GM18517 (cell line): ENCODE results near the gene UGT1A7.
"Not testable (repeated sequence)": the region's sequence is repeated elsewhere in the genome, so short reads cannot be mapped to it uniquely, and the experiment has no call there.

ENCODE experiments used
- ATAC-seq: cut with Tn5 transposase; IDR thresholded peaks from one replicate; pipeline ENCODE4 v1.9.1; 2021; ENCODE audit warnings: mild to moderate bottlenecking, moderate library complexity; ENCODE audit not compliant: unreplicated experiment

Gene UGT1A7

DNA sequence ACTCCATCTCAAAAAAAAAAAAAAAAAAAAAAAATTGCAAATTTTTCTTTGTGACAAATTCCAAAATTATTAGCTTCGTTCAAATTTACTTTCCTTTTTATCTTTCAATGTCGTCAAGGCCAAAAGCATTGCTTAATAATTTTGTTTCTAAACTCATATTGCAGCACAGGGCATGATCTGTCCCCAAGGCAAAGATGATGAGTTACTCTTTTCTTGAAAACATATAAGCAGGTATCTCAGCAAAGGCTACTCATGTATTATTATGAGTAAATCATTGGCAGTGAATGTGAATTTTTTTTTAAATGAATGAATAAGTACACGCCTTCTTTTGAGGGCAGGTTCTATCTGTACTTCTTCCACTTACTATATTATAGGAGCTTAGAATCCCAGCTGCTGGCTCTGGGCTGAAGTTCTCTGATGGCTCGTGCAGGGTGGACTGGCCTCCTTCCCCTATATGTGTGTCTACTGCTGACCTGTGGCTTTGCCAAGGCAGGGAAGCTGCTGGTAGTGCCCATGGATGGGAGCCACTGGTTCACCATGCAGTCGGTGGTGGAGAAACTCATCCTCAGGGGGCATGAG, at the start of gene UGT1A7:
Gene UGT1A7 (plus strand): TSS at position 381 of the 579 bp plus-strand sequence. CDS start 37 bp downstream, at position 418.
- no peak for ATAC-seq

DNA sequence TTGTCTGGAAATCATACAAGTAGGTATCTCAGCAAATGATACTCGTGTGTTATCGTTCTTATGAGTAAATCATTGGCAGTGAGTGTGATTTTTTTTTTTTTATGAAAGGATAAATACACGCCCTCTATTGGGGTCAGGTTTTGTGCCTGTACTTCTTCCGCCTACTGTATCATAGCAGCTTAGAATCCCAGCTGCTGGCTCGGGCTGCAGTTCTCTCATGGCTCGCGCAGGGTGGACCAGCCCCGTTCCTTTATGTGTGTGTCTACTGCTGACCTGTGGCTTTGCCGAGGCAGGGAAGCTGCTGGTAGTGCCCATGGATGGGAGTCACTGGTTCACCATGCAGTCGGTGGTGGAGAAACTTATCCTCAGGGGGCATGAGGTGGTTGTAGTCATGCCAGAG, 45.4 kb upstream of the UGT1A7 start, which contains the start of gene UGT1A10:
Gene UGT1A10 (plus strand): TSS at position 143 of the 400 bp plus-strand sequence. CDS start 75 bp downstream, at position 218.
- not testable (repeated sequence) for ATAC-seq

DNA sequence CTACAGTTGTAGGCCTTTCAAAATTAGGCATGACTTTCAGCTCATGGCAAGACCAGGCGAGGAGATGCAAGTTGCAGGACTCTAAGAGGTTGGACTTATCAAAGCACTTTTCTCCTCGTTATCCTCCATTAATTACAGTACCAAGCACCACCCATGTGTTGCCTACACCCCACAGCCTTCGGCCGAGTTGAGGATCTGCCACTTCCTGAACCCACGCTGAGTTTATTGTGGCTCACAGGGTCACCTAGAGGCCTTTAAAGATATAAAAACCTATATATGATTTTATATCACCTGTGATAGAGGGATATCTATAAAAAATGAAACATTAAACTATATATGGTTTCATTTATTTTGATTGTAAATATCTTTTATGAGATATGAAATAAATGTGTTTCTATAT, 42.9 kb upstream of the UGT1A7 start:
- ATAC-seq, result no peak

DNA sequence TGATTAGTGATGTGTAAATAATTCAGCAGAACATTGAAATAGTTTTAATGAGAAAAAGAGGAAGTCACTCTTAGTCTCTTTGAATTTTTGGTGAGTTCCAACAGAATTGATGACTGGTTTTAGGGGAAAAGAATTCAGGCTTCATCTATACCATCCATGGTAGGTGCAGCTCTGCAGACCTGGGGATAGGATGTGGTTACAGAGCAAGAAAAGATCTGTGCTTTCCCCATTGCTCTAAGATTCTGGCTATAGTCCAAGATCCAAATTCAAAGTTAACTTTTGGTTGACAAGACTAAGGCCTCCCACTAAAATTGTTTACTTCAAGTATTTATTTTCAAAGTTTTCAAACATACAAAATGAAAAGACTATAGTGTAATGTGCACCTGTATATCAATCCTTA, 41.8 kb upstream of the UGT1A7 start:
- ATAC-seq, result no peak

DNA sequence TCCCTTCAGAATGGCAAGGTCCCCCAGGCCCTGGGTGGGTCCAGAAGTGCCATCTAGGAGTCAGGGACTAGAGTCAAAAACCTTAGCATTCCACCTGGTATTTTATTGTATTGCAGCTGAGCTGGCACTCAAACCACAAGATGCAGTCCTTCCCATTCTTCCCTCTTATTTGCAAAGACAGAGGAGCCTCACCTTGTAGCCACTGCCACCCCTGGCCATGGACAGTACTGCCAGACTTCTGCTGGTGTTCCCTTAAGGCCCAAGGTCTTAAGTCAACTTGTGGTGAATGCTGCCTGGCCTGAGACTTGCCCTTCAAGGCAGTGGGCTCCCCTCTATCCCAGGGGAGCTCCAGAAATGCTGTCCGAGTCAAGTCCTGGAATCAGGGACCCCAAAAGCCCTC, 38.6 kb upstream of the UGT1A7 start:
- ATAC-seq, result no peak

DNA sequence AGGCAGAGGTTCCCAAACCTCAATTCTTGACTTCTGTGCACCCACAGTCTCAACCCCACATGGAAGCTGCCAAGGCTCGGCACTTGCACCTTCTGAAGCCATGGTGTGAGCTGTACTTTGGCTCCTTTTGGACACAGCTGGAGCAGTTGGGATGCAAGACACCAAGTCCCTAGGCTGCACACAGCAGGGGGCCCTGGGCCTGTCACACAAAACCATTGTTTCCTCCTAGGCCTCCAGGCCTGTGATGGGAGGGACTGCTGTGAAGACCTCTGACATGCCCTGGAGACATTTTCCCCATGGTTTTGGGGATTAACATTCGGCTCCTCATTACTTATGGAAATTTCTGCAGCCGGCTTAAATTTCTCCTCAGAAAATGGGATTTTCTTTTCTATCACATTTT, 35.7 kb upstream of the UGT1A7 start:
- ATAC-seq, result not testable (repeated sequence)

DNA sequence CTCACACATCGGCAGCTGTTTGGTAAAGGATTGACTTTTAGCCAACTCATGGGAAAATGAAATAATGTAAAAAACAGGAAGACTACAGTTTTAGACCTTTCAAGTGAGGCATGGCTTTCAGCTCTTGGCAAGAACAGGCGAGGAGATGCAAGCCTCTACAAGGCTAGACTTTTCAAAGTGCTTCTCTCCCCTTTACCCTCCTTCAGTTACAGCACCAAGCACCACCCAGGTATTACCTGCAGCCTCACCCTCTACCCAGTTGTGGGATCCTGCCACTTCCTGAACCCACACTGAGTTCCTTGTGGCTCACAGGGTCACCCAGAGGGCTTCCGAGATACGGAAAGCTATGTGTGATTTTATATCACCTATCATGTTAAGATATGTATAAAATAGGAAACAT, 30.7 kb upstream of the UGT1A7 start:
- no peak for ATAC-seq

DNA sequence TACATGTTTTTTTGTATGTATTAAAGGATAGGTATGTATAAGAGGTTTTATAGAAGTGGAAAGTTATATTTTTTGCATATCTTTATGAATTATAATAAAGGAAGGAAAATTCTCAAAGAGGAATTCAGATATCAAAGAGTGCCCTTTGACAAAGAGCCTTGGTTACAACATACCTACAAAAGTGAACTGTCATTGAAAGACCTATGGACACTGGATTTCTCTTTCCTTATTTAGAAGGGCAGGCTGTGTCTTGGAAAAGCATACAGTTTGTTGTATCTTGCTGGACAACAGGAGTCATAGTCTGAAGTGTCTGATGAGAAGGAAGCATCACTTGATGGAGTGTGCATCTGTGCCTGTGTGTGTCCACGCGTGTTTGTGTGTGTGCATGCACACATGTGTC, 30.3 kb upstream of the UGT1A7 start:
- no peak for ATAC-seq

DNA sequence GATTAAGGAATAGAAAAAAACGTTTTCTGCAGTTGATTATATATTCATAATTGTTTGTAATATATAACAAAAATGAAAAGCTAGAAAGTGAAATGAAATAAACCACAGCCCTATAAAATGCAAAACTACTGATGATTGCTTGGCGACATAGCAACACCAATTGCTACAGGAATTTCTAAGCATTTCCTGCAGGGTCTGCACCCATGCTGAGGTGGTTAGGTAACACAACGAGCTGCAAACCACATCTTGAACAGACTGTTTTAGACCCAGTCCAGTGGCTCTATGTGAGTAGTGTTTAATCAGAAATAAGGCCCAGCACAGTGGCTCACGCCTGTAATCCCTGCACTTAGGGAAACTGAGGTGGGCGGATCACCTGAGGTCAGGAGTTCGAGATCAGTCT, 27.2 kb upstream of the UGT1A7 start:
- no peak for ATAC-seq

DNA sequence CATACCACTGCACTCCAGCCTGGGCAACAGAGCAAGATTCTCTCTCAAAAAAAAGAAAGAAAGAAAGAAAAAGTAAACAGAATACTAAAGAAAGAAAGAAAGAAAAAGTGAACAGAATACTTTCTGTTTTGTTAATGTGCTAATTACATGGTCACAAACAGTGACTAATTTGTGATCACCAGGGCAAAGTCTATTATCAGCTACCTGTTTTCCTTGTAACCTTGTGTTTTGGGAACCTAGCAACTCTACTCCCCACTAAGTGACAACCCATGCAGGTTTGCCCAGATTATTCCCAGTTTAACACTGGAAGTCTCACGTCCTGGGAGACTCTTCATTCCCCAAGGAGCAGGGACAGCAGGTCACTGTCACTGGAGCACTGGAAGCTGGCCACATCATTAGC, 26.7 kb upstream of the UGT1A7 start:
- no peak for ATAC-seq

DNA sequence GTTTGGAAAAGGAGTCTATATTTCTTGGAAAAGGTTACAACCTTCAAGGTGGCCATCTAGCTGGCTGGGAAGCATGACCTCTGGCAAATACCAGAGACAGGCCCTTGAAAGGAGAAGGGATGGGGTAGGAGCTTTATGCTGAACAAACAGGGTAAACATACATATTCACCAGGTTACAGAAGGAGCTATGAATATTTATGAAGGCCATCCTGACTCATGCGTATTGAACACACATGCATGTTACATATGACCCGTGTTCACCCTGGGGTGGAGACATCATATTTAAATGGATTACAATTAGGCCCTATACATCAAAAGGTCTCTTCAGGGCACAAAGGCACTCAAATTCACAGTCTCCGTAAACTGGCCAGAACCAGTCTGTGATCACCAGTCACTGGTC, 25.8 kb upstream of the UGT1A7 start:
- ATAC-seq, result not testable (repeated sequence)

DNA sequence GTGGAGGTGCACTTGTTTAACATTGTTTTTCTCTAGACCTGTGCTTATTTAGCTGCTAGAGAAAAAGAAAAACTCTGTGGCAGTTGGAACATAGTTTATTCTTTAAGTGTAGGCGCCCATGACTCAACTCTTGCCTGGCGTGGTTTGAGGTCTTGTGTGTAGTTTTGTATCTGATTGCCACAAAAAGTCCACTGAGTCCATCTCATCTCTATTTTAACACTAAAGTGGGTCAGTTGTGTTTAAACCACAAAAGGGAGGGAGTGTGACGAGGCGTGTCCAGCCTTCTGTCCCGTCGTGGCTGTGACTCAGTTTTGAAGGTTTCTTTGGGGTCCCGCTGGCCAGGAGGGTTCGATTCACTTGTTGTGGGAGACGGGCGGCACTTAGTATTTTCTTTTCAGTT, 25.3 kb upstream of the UGT1A7 start:
- no peak for ATAC-seq

DNA sequence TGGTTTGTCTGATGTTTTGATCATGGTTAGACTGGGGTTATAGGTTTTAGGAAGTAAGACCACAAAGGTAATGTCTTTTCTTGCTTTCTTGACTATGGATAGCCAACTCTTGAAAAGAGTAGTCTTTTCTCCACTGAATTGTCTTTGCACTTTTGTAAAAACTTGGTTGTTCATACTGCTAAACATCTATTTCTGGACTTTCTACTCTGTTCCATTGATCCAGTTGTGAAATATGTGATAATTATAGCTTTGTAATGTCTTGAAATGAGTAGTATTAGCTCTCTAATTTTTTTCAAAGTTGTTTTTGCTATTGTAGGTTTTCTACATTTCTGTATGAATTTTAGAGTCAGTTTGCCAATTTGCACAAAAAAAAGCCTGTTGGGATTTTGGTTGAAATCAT, 23.1 kb upstream of the UGT1A7 start:
- ATAC-seq, result no peak

DNA sequence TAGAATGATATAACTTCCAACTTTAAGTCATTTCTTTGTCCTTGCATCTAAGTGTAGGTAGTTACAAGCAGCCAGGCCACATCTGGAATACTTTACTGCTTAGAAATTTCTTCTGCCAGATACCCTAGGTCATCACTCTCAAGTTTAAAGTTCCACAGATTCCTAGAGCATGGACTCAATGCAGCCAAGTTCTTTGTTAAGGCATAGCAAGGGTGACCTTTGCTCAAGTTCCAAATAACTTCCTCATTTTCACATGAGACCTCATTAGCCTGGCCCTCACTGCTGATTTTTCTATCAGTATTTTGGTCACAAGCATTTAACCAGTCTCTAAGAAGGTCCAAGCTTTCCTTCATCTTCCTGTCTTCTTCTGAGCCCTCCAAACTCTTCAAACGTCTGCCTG, 17.8 kb upstream of the UGT1A7 start:
- no peak for ATAC-seq

DNA sequence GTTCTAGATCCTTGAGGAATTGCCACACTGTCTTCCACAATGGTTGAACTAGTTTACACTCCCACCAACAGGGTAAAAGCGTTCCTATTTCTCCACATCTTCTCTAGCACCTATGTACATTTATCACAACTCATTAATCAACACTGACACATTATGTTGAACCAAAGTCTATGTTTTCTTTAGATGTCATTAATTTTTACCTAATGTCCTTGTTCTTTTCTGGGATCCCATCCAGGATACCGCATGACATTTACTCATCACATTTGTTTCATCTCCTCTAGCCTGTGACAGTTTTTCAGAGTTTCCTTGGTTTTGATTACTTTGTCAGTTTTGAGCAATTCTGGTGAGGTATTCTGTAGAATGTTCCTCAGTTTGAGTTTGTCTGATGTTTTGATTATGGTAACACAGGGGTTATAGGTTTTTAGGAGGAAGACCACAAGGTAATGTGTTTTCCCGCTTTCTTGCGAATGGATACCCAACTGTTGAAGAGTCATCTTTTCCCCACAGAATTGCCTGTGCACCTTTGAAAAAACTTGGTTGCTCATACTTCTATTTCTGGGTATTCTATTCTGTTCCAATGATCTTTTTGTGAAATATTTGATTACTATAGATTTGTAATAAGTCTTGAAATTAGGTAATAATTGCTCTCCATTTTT, 13.0 kb upstream of the UGT1A7 start:
- ATAC-seq, result no peak

DNA sequence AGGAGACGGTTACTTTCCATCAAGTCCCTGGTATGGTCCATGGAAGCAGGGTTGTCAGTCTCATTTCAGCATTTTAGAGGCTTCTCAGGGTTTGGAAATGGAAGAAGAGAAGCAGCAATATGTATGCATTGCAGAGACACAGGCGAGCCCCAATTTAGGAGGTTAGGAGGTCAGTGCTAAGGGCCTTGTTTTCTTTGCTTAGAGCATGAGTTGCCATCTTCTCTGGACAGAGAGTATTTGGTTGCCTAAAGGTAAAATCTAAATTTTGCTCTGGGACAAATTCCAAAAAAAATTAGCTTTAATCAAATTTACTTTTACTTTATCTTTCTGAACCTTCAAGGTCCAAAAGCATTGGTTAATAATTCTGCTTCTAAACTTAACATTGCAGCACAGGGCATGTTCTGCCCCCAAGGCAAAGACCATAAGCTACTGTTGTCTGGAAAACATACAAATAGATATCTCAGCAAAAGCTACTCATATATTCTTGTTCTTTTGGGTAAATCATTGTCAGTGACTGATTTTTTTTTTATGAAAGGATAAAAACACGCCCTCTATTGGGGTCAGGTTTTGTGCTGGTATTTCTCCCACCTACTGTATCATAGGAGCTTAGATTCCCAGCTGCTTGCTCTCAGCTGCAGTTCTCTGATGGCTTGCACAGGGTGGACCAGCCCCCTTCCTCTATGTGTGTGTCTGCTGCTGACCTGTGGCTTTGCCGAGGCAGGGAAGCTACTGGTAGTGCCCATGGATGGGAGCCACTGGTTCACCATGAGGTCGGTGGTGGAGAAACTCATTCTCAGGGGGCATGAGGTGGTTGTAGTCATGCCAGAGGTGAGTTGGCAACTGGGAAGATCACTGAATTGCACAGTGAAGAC, 10.2 kb upstream of the UGT1A7 start, which contains the start of gene UGT1A9:
Gene UGT1A9 (plus strand): TSS at position 609 of the 872 bp plus-strand sequence. CDS start 37 bp downstream, at position 646.
- ATAC-seq, result no peak

DNA sequence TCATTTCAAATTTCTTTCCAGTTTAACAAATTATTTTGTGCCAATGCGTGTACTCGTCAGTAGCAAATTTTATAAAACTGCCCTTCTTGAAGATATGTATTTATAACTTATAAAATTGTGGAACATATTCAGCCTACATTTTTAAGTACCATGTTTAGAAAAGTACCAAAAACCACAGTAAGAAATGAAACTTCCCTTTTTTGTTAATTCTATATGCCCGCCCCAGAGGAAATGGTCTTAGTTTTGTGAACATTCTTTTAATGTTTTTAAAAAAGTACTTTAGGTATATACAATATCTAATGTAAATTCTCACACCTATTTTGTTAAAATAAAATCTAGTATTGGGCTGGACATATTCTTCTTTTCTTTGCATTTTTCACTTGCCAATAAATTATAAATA, 8.8 kb upstream of the UGT1A7 start:
- ATAC-seq, result no peak

DNA sequence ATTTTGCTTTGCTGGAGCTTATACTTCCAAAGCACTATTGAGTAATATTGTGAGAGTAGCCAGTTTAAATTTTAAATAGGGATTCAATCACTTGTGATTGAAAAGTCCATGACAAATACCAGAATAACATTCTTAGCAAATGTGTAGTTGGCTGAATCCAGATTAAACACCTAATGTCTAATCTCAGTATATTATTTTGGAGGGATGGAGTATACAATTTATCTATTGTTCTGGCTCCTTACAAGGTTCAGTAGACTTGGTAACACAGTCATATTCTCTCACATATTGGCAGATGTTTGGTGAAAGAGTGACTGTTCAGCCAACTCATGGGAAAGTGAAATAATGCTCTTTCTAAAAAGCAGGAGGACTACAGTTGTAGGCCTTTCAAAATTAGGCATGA, 7.8 kb upstream of the UGT1A7 start:
- ATAC-seq, result no peak

DNA sequence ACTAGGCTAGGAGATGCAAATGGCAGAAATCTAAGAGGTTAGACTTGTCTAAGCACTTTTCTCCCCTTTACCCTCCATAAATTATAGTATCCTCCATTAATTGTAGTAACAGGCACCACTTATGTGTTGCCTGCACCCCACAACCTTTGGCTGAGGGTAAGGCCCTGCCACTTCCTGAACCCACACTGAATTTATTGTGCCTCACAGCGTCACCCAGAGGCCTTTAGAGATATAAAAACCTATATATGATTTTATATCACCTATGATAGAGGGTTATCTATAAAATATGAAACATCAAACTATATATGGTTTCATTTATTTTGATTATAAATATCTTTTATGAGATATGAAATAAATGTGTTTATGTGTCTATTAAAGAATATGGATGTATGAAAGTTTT, 7.4 kb upstream of the UGT1A7 start:
- no peak for ATAC-seq

DNA sequence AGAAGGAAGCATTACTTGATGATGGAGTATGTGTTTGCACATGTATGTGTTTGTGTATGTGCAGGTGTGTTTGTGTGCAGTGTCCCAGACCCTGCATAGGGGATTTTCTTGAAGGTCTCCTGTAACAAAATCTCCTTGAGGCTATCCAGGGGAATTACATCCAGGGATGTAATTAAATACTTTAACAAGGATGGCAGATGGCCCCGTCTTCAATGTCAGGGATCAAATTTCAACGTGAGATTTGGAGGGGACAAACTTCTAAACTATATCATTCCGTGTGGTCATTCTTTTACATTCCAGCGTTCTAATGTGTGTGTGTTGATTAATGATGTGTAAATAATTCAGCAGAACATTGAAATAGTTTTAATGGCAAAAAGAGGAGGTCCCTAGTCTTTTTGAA, 6.7 kb upstream of the UGT1A7 start:
- ATAC-seq, result no peak

DNA sequence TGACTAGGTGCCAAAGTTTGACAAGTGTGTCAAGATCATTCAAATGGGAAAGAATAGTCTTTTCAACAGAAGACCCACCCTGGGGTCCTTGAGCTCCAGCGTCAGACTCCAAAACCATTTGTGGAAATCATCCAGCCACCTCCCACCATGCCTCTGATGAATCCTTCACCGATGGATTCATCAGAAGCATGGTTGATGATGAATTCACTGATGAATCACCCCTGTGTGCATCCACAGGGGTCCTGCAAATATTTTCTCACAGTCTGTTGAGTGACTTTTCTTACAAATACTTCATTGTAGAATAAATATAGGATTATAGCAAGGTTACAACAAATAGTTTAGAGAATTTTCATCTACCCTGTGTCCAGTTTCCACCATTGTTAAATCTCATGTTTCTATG, 5.7 kb upstream of the UGT1A7 start:
- no peak for ATAC-seq

DNA sequence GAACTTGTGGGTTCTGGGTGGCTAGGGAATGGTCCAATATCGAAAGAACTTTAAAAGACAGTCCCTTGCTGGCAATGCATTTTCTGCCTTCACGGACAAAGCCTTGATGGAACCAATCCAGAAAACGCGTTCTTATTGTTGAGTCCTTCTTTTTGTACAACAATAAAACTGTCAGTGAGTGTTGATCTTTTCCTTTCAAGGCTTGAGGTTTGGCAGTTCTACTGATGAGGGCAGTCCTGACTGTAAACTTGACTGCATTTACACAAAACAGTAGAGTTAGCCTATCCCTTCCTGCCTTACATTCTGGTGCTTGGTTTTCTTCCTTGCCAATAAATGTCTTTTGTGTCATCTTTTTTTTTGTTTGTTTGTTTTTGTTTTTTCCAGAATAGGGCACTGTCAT, 2.5 kb upstream of the UGT1A7 start:
- ATAC-seq, result no peak
